RWPE2 (cell line): Measurements from ENCODE around the gene TRAK2.

Source experiments
- ATAC-seq: fragments of 200-7000 bp; cut with Tn5 transposase; 3 replicates; pipeline ENCODE4 v1.9.1; 2021; ENCODE audit warnings: low read depth
- DNase-seq: peaks from one replicate; pipeline ENCODE4 v3.0.0-alpha.2; 2020; ENCODE audit warnings: low spot score
- H3K27ac ChIP-seq: fragments of 450-650 bp; 2 replicates; pipeline ENCODE4 v1.5.1; 2017; ENCODE audit warnings: mild to moderate bottlenecking; ENCODE audit not compliant: poor library complexity, severe bottlenecking
- H3K27me3 ChIP-seq: fragments of 250-450 bp; sonication (Bioruptor Pico); 2 replicates; pipeline ENCODE4 v1.5.1; 2021; ENCODE audit warnings: mild to moderate bottlenecking, moderate library complexity; ENCODE audit not compliant: insufficient read depth, poor library complexity, severe bottlenecking
- H3K36me3 ChIP-seq: fragments of 250-450 bp; sonication (Bioruptor Pico); 2 replicates; pipeline ENCODE4 v1.5.1; 2020; ENCODE audit warnings: low read depth, mild to moderate bottlenecking, moderate library complexity
- H3K4me1 ChIP-seq: fragments of 250-450 bp; sonication (Bioruptor Pico); 2 replicates; pipeline ENCODE4 v1.5.1; 2021; ENCODE audit warnings: mild to moderate bottlenecking, moderate library complexity; ENCODE audit not compliant: insufficient read depth, poor library complexity, severe bottlenecking
- H3K4me3 ChIP-seq: fragments of 250-450 bp; sonication (Bioruptor Pico); 2 replicates; pipeline ENCODE4 v1.5.1; 2021; ENCODE audit warnings: mild to moderate bottlenecking, moderate library complexity; ENCODE audit not compliant: severe bottlenecking
- H3K9me3 ChIP-seq: fragments of 250-450 bp; sonication (Bioruptor Pico); 2 replicates; pipeline ENCODE4 v1.5.1; 2021; ENCODE audit warnings: mild to moderate bottlenecking, moderate library complexity; ENCODE audit not compliant: severe bottlenecking
- TF ChIP-seq, protein P1 (sequence below): fragments of 450-650 bp; IDR thresholded peaks from one replicate; pipeline ENCODE4 v1.5.1; 2017; ENCODE audit warnings: mild to moderate bottlenecking, moderate library complexity; ENCODE audit not compliant: poor library complexity, severe bottlenecking

Gene TRAK2

DNA sequence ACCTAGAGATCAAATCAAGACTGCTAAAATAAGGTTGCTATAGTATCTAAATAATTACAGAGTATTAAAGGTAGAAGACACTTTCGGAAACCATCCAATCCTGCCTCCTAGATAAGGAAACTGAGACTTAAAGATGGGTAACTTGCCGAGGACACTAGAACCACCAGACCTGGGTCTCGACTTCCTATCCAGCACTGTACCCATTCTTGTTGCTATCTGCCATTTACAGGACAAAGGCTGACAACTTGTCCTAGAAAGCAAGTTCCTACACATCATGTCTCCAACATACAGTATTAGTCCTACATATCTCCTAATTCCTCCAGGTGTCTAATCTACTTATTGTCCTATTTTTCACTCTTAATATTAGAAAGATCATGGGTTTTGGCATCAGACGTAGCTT lies 37.7 kb downstream of the TRAK2 start:
- Histone ChIP-seq H3K4me1 (peaks cover 6% of the 10 kb centered on the region), H3K9me3 (no peaks in the 10 kb centered on the region), H3K4me3 (no peak overlapping the region), H3K36me3 (peaks cover 11% of the 10 kb centered on the region; the same call in 1 of the 2 replicates), H3K27ac (no peak overlapping the region), H3K27me3 (no peaks in the 10 kb centered on the region)
- ATAC-seq (no peak), DNase-seq (no peak)
- TF ChIP-seq, protein P1, sequence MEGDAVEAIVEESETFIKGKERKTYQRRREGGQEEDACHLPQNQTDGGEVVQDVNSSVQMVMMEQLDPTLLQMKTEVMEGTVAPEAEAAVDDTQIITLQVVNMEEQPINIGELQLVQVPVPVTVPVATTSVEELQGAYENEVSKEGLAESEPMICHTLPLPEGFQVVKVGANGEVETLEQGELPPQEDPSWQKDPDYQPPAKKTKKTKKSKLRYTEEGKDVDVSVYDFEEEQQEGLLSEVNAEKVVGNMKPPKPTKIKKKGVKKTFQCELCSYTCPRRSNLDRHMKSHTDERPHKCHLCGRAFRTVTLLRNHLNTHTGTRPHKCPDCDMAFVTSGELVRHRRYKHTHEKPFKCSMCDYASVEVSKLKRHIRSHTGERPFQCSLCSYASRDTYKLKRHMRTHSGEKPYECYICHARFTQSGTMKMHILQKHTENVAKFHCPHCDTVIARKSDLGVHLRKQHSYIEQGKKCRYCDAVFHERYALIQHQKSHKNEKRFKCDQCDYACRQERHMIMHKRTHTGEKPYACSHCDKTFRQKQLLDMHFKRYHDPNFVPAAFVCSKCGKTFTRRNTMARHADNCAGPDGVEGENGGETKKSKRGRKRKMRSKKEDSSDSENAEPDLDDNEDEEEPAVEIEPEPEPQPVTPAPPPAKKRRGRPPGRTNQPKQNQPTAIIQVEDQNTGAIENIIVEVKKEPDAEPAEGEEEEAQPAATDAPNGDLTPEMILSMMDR, result no peak

DNA sequence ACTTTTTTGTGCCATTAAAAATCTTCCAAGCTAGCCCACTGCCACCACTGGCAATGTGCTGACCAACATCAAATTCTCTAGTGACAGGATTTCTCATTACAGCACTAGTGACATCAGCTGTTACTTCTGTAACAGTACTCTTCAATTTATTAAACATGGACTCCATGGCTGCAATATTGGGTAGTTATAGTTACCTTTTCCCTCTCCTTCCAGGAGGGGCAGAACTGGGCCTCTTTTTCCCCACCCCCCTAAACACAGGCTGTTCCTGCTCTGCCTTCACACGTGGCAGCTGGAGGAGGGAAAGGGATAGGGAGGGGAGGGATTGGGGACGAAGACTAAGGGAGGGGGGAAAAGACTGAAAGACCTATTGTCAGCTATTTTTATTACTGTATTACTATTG lies 38.1 kb downstream of the TRAK2 start:
- H3K4me3 ChIP-seq, result no peak overlapping the region
- TF ChIP-seq, protein P1, result no peak
- DNase-seq (no peak), ATAC-seq (no peak)
- no peaks in the 10 kb centered on the region for H3K9me3 ChIP-seq
- no peak overlapping the region for H3K27ac ChIP-seq
- H3K27me3 ChIP-seq, result no peaks in the 10 kb centered on the region
- peaks cover 7% of the 10 kb centered on the region; the same call in 1 of the 2 replicates for H3K36me3 ChIP-seq
- peaks cover 6% of the 10 kb centered on the region for H3K4me1 ChIP-seq

DNA sequence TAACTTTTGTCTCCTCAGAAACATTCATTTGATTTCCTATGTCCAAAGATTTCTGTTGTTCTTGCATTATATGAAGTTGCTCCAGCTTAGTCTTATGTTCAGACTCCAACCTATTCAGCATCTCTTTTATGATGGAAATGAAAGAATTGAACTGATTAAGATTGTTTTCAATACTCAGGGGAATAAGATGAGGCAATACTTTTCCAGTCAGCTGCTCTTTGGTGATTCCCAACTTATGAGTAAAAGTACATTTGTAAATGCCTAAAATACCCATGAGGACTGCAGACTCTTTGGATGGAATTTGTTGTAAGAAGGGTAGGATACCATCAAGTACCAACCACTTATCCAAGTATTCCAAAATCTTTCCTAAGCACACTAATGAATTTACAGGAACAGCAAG lies 39.8 kb downstream of the TRAK2 start:
- TF ChIP-seq, protein P1, result no peak
- no peaks in the 10 kb centered on the region for H3K36me3 ChIP-seq
- H3K9me3 ChIP-seq, result no peaks in the 10 kb centered on the region
- H3K27me3 ChIP-seq, result no peaks in the 10 kb centered on the region
- no peak for DNase-seq
- ATAC-seq, result no peak
- H3K4me1 ChIP-seq, result peaks cover 10% of the 10 kb centered on the region
- no peak overlapping the region for H3K4me3 ChIP-seq
- H3K27ac ChIP-seq, result no peak overlapping the region

DNA sequence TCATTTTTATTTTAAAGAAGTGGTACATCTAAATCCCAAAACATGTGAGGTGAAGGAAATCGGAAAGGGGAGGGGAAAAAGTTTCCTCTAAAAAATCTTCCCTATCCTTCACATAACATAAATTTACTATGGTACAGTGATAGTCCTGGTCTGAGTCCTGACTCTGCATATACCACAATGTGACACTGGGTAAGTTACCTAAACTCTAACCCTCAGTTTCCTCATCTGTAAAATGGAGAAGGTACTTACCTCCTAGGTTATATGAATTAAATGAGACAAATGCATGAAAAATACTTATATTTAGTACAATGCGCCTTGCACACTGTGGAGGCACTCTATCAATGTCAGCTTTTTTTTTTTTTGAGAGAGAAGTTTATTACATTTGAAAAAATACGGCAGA lies 42.3 kb downstream of the TRAK2 start:
- ATAC-seq, result no peak
- Histone ChIP-seq H3K4me3 (no peak overlapping the region), H3K27ac (no peak overlapping the region), H3K27me3 (no peaks in the 10 kb centered on the region), H3K4me1 (peaks cover 18% of the 10 kb centered on the region), H3K9me3 (no peaks in the 10 kb centered on the region), H3K36me3 (peaks cover 10% of the 10 kb centered on the region)
- DNase-seq, result no peak
- TF ChIP-seq, protein P1, result no peak

DNA sequence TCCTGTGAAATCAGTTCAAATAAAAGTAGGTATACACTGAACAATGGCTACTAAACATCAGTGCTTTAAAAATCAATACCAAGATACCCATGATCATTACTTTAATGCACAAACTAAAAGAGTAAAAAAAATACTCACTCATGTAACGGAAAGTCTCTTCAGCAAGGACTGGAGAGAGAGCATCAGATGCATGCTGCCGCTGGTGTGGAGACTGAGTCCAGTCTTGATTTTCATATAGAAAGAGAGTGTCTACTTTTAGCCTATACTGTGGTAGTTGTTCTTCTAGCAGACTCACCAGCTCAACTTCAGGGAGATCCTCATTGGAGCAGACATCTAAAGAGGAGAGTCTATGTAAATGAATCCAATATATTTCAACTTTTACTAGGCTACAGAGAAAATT lies 44.0 kb downstream of the TRAK2 start:
- Histone ChIP-seq H3K27ac (no peak overlapping the region), H3K27me3 (no peaks in the 10 kb centered on the region), H3K4me1 (peaks cover 24% of the 10 kb centered on the region), H3K4me3 (no peak overlapping the region), H3K9me3 (no peaks in the 10 kb centered on the region), H3K36me3 (peaks cover 10% of the 10 kb centered on the region)
- ATAC-seq (no peak), DNase-seq (no peak)
- TF ChIP-seq, protein P1, result no peak
